ENCODE results near the gene HCFC1.
"Not testable (repeated sequence)": the region's sequence is repeated elsewhere in the genome, so short reads cannot be mapped to it uniquely, and the experiment has no call there.

The HCFC1 gene

GRCh38 chrX:153981771-153982533, 10.3 kb upstream of the HCFC1 start:
- no peak for DNase-seq (ENCODE audit: insufficient read length, low spot score)
- no peak for TF ChIP-seq CTCF (IDR thresholded peaks at IDR 0.05; ENCODE audit: insufficient read depth, missing control alignments)
- no peak for FAIRE-seq

GRCh38 chrX:153981231-153981630, 9.6 kb upstream of the HCFC1 start:
- DNase-seq (ENCODE audit: insufficient read length, low spot score) (no peak), FAIRE-seq (no peak)
- no peak for TF ChIP-seq CTCF (IDR thresholded peaks at IDR 0.05; ENCODE audit: insufficient read depth, missing control alignments)

- not testable (repeated sequence) for DNase-seq (ENCODE audit: insufficient read length, low spot score); FAIRE-seq
These were observed 8.8 kb upstream of the HCFC1 start for GRCh38 chrX:153980394-153980793.

- no peak for FAIRE-seq
These were observed 3.2 kb upstream of the HCFC1 start for GRCh38 chrX:153974726-153975286.

GRCh38 chrX:153974003-153974725, 2.5 kb upstream of the HCFC1 start:
- DNase-seq (ENCODE audit: insufficient read length, low spot score) (no peak), FAIRE-seq (no peak)
- TF ChIP-seq CTCF (IDR thresholded peaks at IDR 0.05; ENCODE audit: insufficient read depth, missing control alignments) = no peak

More at GRCh38 chrX:153974726-153975286, 3.2 kb upstream of the HCFC1 start:
- DNase-seq (ENCODE audit: insufficient read length, low spot score) = no peak
- TF ChIP-seq CTCF (IDR thresholded peaks at IDR 0.05; ENCODE audit: insufficient read depth, missing control alignments) = no peak

- DNase-seq (ENCODE audit: insufficient read length, low spot score) (no peak), FAIRE-seq (no peak)
- no peak for TF ChIP-seq CTCF (IDR thresholded peaks at IDR 0.05; ENCODE audit: insufficient read depth, missing control alignments)
These were observed 1.7 kb upstream of the HCFC1 start for GRCh38 chrX:153973127-153974002.
